H9 (cell line): ENCODE measurements around the gene FCGBP. TPM values are rescaled to one million over a fixed set of nuclear protein-coding genes. Genes with fewer than 3 reads are reported as not detected.

Source experiments
- DNase-seq: peaks from one replicate; pipeline ENCODE4 v3.0.0-alpha.2; 2017
- H2AFZ ChIP-seq: one replicate; pipeline ENCODE4 v1.6.1; 2013; ENCODE audit warnings: mild to moderate bottlenecking, low read length, control low read depth, moderate library complexity
- H2AK5ac ChIP-seq: 2 replicates; pipeline ENCODE4 v1.6.1; 2013; ENCODE audit warnings: low read length, control low read depth, mixed read lengths; ENCODE audit not compliant: insufficient read length
- H2BK120ac ChIP-seq: one replicate; pipeline ENCODE4 v1.6.1; 2013; ENCODE audit warnings: low read depth, mild to moderate bottlenecking, low read length, control low read depth, inconsistent platforms; ENCODE audit not compliant: poor library complexity, severe bottlenecking
- H2BK12ac ChIP-seq: 2 replicates; pipeline ENCODE4 v1.6.1; 2013; ENCODE audit warnings: low read length, control low read depth, mixed read lengths, low read depth; ENCODE audit not compliant: insufficient read length
- H2BK15ac ChIP-seq: 2 replicates; pipeline ENCODE4 v1.6.1; 2013; ENCODE audit warnings: low read depth, low read length, control low read depth
- H2BK20ac ChIP-seq: one replicate; pipeline ENCODE4 v1.6.1; 2013; ENCODE audit warnings: low read depth, mild to moderate bottlenecking, low read length, control low read depth, inconsistent platforms; ENCODE audit not compliant: poor library complexity, severe bottlenecking
- H2BK5ac ChIP-seq: 2 replicates; pipeline ENCODE4 v1.6.1; 2013; ENCODE audit warnings: low read length, control low read depth, mixed read lengths; ENCODE audit not compliant: insufficient read length
- H3K14ac ChIP-seq: 2 replicates; pipeline ENCODE4 v1.6.1; 2013; ENCODE audit warnings: low read length, control low read depth; ENCODE audit not compliant: insufficient read depth
- H3K18ac ChIP-seq: 2 replicates; pipeline ENCODE4 v1.6.1; 2013; ENCODE audit warnings: low read depth, mild to moderate bottlenecking, mixed read lengths, low read length, control low read depth; ENCODE audit not compliant: insufficient read length
- H3K23ac ChIP-seq: 2 replicates; pipeline ENCODE4 v1.6.1; 2013; ENCODE audit warnings: low read length, control low read depth, mixed read lengths, low read depth; ENCODE audit not compliant: insufficient read length
- H3K23me2 ChIP-seq: 2 replicates; pipeline ENCODE4 v1.6.1; 2013; ENCODE audit warnings: low read depth, mild to moderate bottlenecking, mixed read lengths, low read length, control low read depth; ENCODE audit not compliant: insufficient read length, poor library complexity, severe bottlenecking
- H3K27ac ChIP-seq: 2 replicates; pipeline ENCODE4 v1.5.1; 2013; ENCODE audit warnings: low read length, control low read depth, mixed read lengths, low read depth; ENCODE audit not compliant: insufficient read length
- H3K27me3 ChIP-seq: 2 replicates; pipeline ENCODE4 v1.6.1; 2013; ENCODE audit warnings: low read length, control low read depth, inconsistent platforms; ENCODE audit not compliant: insufficient read depth
- H3K4ac ChIP-seq: 2 replicates; pipeline ENCODE4 v1.6.1; 2013; ENCODE audit warnings: low read depth, mild to moderate bottlenecking, control low read depth, inconsistent platforms, low read length, moderate library complexity
- H3K4me1 ChIP-seq: 2 replicates; pipeline ENCODE4 v1.6.1; 2013; ENCODE audit warnings: low read length, control low read depth, inconsistent platforms; ENCODE audit not compliant: insufficient read depth
- H3K4me2 ChIP-seq: 2 replicates; pipeline ENCODE4 v1.6.1; 2013; ENCODE audit warnings: low read length, control low read depth, mixed read lengths; ENCODE audit not compliant: insufficient read length, insufficient read depth
- H3K56ac ChIP-seq: 2 replicates; pipeline ENCODE4 v1.6.1; 2013; ENCODE audit warnings: low read depth, mild to moderate bottlenecking, mixed read lengths, low read length, control low read depth; ENCODE audit not compliant: insufficient read length
- H3K79me1 ChIP-seq: 2 replicates; pipeline ENCODE4 v1.6.1; 2013; ENCODE audit warnings: low read depth, mild to moderate bottlenecking, moderate library complexity, low read length, control low read depth, inconsistent platforms; ENCODE audit not compliant: insufficient read depth, poor library complexity, severe bottlenecking
- H3K79me2 ChIP-seq: 2 replicates; pipeline ENCODE4 v1.6.1; 2013; ENCODE audit warnings: low read length, control low read depth, inconsistent platforms; ENCODE audit not compliant: insufficient read depth
- H3K9ac ChIP-seq: 2 replicates; pipeline ENCODE4 v1.6.1; 2013; ENCODE audit warnings: low read length, control low read depth, mixed read lengths; ENCODE audit not compliant: insufficient read length; ENCODE audit errors: extremely low read depth
- H3K9me3 ChIP-seq: one replicate; pipeline ENCODE4 v1.6.1; 2013; ENCODE audit warnings: low read depth, low read length, inconsistent platforms; ENCODE audit not compliant: control insufficient read depth
- H3T11ph ChIP-seq: one replicate; pipeline ENCODE4 v1.6.1; 2013; ENCODE audit warnings: mild to moderate bottlenecking, low read length, control low read depth, inconsistent platforms
- H4K20me1 ChIP-seq: one replicate; pipeline ENCODE4 v1.6.1; 2013; ENCODE audit not compliant: control insufficient read depth, insufficient read length, insufficient read depth
- H4K5ac ChIP-seq: 2 replicates; pipeline ENCODE4 v1.6.1; 2013; ENCODE audit warnings: low read depth, mild to moderate bottlenecking, mixed read lengths, low read length, control low read depth; ENCODE audit not compliant: insufficient read length
- H4K8ac ChIP-seq: replicated peaks from 2 replicates; pipeline ENCODE4 v1.6.1; 2013; ENCODE audit warnings: low read length, control low read depth, mixed read lengths, low read depth; ENCODE audit not compliant: insufficient read length
- H4K91ac ChIP-seq: 2 replicates; pipeline ENCODE4 v1.6.1; 2013; ENCODE audit warnings: low read depth, mild to moderate bottlenecking, moderate library complexity, mixed read lengths, low read length, control low read depth; ENCODE audit not compliant: insufficient read length
- H3K27ac Mint-ChIP-seq, 3 experiments: 2 replicates in 2 of 3; 3 replicates in 1 of 3; pipeline ENCODE4 v1.8.0; 2020 to 2021; ENCODE audit warnings: mixed read lengths in 3 of 3, mild to moderate bottlenecking in 1 of 3, moderate library complexity in 1 of 3
- H3K27me3 Mint-ChIP-seq: 2 replicates; pipeline ENCODE4 v1.8.0; 2021; ENCODE audit warnings: low read depth, mild to moderate bottlenecking, moderate library complexity, mixed read lengths
- H3K36me3 Mint-ChIP-seq, 3 experiments: 2 replicates in 2 of 3; 3 replicates in 1 of 3; pipeline ENCODE4 v1.8.0; 2020 to 2021; ENCODE audit warnings: low read depth in 3 of 3, mixed read lengths in 3 of 3; ENCODE audit not compliant: insufficient read depth in 1 of 3
- H3K4me1 Mint-ChIP-seq, 2 experiments: 2 replicates each; pipeline ENCODE4 v1.8.0; 2020; ENCODE audit warnings: mixed read lengths in 2 of 2
- H3K4me3 Mint-ChIP-seq, 2 experiments: 2 replicates in 1 of 2; 3 replicates in 1 of 2; pipeline ENCODE4 v1.8.0; 2020 to 2021; ENCODE audit warnings: mild to moderate bottlenecking in 2 of 2, mixed read lengths in 2 of 2, moderate library complexity in 1 of 2
- H3K9me3 Mint-ChIP-seq, 2 experiments: 2 replicates in 1 of 2; 3 replicates in 1 of 2; pipeline ENCODE4 v1.8.0; 2020; ENCODE audit warnings: mild to moderate bottlenecking in 2 of 2, mixed read lengths in 2 of 2, moderate library complexity in 1 of 2
- WGBS: extraction: QIAGEN DNeasy Blood & Tissue Kit; methylation state at CpG from one replicate; pipeline ENCODE4 v1.1.7; 2013; ENCODE audit warnings: missing lambda C conversion rate, low lambda C conversion rate, mixed read lengths; ENCODE audit not compliant: insufficient read length; ENCODE audit errors: extremely low coverage; 5-methylcytosine and 5-hydroxymethylcytosine counted together
- total RNA-seq: library from RNA; stranded (reverse); gene quantifications from 2 replicates; pipeline ENCODE4 v1.2.1, GENCODE V29; 2021
- TF ChIP-seq, protein P1 (sequence below): fragments of 200-600 bp; sonication (generic); conservative IDR thresholded peaks from 3 replicates; pipeline ENCODE4 v1.8.0; 2021; ENCODE audit warnings: antibody characterized with exemption, mild to moderate bottlenecking

FCGBP gene
- total RNA-seq, 1 experiment from 2014 or later, result 0.13 TPM

DNA sequence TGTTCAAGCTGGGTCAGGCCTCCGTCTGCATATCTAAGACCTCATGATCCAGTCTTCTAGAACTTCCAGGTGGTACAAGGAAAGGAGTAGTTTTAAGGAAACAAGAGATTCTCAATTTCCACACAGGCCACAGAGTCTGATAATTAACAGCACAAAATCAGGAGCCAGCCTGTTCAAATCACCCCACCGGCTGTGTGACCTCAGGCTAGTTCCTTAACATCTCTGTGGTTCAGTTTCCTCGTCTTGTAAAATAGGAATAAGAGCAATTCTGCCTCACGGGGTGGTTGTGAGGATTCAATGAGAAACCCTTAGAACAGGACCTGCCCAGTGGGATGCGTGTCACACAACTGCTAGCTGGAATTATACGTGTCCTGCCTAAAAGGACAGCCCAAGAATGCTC lies 25.6 kb downstream of the FCGBP start:
- Histone ChIP-seq H3K9ac (no peak overlapping the region), H2BK15ac (no peak overlapping the region), H2BK5ac (no peak overlapping the region), H4K5ac (no peak overlapping the region), H3K9me3 (no peaks in the 10 kb centered on the region), H3K27ac (no peak overlapping the region), H3K79me1 (no peaks in the 10 kb centered on the region), H3T11ph (no peak overlapping the region), H2BK12ac (no peak overlapping the region), H3K27me3 (no peaks in the 10 kb centered on the region), H2AFZ (no peak overlapping the region), H4K8ac (no peak overlapping the region), H3K23me2 (no peaks in the 10 kb centered on the region), H3K23ac (no peak overlapping the region), H4K91ac (no peak overlapping the region), H3K56ac (no peak overlapping the region), H2BK120ac (no peak overlapping the region), H4K20me1 (no peaks in the 10 kb centered on the region), H3K4ac (no peak overlapping the region), H3K79me2 (no peaks in the 10 kb centered on the region), H3K14ac (no peak overlapping the region), H2AK5ac (no peak overlapping the region), H3K4me1 (no peaks in the 10 kb centered on the region), H3K4me2 (no peak overlapping the region), H3K18ac (no peak overlapping the region), H2BK20ac (no peak overlapping the region)
- DNase-seq, result no peak
- Mint-ChIP-seq H3K27me3 (no peaks in the 10 kb centered on the region), H3K36me3 (no peaks in the 10 kb centered on the region), H3K4me3 (no peak overlapping the region), H3K4me1 (no peaks in the 10 kb centered on the region), H3K27ac (no peak overlapping the region), H3K9me3 (peaks cover 0 to 4% of the 10 kb centered on the region in 2 experiments; a peak in 1 of 5 replicates)
- no CpG with 5 or more reads among the region's 6 CpGs for WGBS
- TF ChIP-seq, protein P1, sequence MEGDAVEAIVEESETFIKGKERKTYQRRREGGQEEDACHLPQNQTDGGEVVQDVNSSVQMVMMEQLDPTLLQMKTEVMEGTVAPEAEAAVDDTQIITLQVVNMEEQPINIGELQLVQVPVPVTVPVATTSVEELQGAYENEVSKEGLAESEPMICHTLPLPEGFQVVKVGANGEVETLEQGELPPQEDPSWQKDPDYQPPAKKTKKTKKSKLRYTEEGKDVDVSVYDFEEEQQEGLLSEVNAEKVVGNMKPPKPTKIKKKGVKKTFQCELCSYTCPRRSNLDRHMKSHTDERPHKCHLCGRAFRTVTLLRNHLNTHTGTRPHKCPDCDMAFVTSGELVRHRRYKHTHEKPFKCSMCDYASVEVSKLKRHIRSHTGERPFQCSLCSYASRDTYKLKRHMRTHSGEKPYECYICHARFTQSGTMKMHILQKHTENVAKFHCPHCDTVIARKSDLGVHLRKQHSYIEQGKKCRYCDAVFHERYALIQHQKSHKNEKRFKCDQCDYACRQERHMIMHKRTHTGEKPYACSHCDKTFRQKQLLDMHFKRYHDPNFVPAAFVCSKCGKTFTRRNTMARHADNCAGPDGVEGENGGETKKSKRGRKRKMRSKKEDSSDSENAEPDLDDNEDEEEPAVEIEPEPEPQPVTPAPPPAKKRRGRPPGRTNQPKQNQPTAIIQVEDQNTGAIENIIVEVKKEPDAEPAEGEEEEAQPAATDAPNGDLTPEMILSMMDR, result no peak
